ENCODE measurements around the gene HOOK2.
"Not testable (repeated sequence)": the region's sequence is repeated elsewhere in the genome, so short reads cannot be mapped to it uniquely, and the experiment has no call there.

Gene HOOK2

GRCh38 chr19:12751635-12752034 lies 23.7 kb downstream of the HOOK2 start, which contains the start of gene BEST2:
TSS of gene BEST2 (plus strand) at chr19:12751791. CDS start at chr19:12752593, 802 bp downstream.
- no peak for DNase-seq

DNA sequence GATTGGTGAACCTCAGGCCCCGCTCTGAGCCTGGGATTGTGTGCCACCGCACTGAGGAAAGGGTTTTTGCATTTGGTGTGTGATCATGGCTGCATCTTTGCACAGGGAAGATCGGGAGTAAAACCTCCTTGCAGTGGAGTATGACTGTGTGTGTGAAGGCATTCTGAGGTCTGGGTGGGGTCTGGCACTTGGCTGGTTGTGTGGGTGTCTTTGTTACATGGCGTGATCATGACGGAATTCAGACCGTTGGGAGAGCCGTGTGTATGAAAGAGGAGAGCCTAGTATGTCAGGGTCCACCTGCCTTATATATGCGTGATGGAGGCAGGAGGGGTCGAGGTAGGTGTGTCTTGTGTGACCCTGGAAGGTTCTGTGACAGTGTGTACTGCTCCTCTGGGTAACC lies 24.5 kb downstream of the HOOK2 start:
- DNase-seq, result no peak

GRCh38 chr19:12749938-12750521 lies 25.3 kb downstream of the HOOK2 start:
- no peak for DNase-seq

GRCh38 chr19:12748489-12748888 lies 26.9 kb downstream of the HOOK2 start:
- no peak for DNase-seq

- no peak for DNase-seq
Measured at GRCh38 chr19:12745166-12745897, 30.0 kb downstream of the HOOK2 start.

DNA sequence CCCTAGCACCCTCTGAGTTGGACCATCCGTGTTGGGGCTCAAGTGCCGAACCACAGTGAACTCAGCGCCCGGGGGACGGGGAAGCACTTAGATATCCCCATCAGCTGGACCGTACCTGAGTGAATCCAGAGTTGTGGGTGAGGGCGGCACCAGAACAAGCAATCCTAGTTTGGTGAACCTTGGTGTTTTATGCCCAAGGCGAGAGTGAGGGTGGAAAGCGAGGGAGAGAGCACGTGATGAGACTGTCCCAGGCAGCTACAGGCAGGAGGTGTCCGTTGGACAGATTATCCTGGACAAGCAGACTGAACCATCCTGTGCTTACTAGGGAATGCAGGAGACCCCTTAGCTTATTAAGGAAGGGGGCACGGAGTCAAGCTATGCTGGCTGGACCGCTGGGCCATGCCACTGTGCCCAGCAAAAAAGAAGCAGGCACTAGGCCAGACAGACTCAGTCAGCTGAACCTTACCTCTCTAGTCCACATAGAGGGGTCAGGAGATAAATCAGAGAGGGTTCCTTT lies 37.5 kb downstream of the HOOK2 start:
- DNase-seq, result no peak

GRCh38 chr19:12736995-12737834 lies 38.1 kb downstream of the HOOK2 start, which contains the start of gene GET3:
TSS of gene GET3 (plus strand) at chr19:12737497. CDS start at chr19:12737506, 9 bp downstream.
- peak; percentile 99 for DNase-seq

DNA sequence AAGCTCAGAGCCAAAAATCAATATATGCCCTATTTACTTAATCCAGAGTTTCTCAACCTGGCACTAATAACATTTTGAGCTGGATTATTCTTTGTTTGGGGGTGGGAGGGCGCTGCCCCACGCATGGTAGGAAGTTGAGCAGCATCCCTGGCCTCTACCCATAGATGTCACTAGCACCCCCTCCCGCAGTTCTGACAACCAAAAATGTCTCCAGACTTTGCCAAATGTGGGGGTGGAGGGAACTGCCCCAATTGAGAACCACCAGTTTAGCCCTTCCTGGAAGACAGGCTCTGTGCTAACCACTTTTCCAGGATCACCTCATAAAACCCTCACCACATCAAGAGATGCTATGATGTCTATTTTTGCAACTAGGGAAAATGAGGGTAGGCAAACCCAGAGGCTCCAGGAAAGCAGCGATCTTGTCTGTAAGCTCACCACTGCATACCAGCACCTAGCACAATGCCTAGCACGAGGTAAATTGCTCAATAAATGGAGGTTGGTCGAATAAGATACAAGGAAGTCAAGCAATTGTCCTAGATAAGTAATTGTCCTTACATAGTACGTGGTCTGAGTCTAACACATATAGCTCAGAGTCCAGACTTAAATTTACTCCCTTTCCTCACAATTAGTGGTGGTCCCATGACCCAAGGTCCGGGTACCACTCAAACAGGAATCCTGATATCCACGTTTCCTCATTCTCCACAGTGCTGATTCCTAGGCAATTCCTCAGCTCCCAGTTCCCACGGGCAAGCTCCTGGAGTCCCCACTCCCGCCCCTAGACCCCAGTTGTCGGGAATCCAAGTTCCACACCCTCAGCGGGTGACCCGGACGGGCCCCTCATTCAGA lies 41.8 kb downstream of the HOOK2 start:
- DNase-seq, result no peak

- DNase-seq, result no peak
Measured at GRCh38 chr19:12731337-12731736, 44.0 kb downstream of the HOOK2 start.

DNA sequence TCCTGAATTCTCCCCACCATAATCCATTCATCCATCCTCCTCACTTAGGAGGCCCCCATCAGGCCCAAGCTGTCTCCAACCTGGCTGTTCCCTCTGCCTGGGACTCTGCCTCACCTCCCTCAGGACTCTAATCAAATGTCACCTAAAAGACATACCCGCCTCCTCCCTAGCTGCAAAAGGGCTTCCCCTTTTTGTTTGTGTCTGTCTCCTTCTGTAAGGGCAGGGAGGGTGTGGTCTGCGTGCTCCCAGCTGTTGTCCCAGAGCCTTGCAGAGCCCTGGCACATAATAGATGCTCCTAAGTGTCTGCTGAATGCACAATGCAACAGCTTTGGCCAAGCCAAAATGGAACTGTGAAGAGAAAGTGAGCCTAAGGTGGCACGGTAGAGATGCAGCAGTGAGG lies 45.3 kb downstream of the HOOK2 start:
- DNase-seq, result no peak

GRCh38 chr19:12727745-12728433 lies 47.5 kb downstream of the HOOK2 start:
- no peak for DNase-seq

- no peak for DNase-seq
Measured at GRCh38 chr19:12726988-12727316, 48.4 kb downstream of the HOOK2 start.

DNA sequence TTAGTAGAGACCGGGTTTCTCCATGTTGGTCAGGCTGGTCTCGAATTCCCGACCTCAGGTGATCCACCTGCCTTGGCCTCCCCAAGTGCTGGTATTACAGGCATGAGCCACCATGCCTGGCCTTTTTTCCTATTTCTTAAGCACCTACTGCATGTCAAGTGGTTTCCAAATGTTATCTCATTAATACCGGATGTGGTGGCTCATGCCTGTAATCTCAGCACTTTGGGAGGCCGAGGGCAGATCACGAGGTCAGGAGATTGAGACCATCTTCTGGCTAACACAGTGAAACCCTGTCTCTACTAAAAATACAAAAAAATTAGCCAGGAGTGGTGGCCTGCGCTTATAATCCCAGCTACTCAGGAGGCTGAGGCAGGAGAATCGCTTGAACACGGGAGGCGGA lies 49.7 kb downstream of the HOOK2 start:
- DNase-seq, result not testable (repeated sequence)

DNA sequence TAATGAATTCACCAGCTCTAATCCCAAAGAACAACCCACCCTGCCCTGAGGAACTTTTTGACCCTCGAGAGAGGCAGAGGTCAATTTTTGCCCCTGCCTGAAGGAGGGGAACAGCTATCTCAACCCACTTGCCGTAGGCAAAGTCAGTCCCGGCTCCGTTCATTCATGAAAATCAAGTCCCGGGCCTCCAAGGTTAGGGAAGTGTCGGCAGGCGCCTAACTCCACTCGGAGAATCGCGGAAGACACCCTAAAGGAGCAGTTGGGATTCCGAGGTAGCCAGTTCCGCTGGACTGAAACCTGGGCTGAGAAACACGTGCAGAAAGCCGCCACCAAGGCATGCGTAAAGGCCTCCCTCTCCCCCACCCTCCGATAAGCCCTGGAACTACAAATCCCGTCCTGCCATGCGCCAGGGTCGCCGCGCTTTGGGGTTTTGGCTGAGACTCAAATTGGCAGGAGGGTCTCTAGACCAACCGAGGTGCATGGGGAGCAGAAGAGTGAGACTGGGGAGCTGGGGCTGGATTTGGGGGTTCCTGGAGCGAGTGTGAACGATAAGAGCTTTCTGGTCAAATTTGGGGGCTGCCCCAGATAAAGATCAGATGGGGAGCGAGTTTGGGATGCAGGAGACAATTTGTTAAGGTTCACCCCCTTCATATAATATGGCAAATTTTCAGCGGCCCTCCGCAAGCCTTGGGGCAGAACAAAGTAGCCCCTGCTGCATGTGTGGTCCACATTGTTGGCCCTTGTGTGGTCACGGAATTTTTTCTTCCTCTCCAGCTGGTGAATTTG lies 51.5 kb downstream of the HOOK2 start, which contains the start of gene TNPO2:
Gene TNPO2, minus strand, starts transcription at position 292 of the 786 bp plus-strand sequence. CDS start 2,955 bp downstream, outside the sequence.
- DNase-seq, result peak; percentile 65

GRCh38 chr19:12723381-12723640 lies 52.0 kb downstream of the HOOK2 start:
- DNase-seq, result peak; percentile 36

GRCh38 chr19:12722566-12723380 lies 52.6 kb downstream of the HOOK2 start:
- DNase-seq, result peak; percentile 94

DNA sequence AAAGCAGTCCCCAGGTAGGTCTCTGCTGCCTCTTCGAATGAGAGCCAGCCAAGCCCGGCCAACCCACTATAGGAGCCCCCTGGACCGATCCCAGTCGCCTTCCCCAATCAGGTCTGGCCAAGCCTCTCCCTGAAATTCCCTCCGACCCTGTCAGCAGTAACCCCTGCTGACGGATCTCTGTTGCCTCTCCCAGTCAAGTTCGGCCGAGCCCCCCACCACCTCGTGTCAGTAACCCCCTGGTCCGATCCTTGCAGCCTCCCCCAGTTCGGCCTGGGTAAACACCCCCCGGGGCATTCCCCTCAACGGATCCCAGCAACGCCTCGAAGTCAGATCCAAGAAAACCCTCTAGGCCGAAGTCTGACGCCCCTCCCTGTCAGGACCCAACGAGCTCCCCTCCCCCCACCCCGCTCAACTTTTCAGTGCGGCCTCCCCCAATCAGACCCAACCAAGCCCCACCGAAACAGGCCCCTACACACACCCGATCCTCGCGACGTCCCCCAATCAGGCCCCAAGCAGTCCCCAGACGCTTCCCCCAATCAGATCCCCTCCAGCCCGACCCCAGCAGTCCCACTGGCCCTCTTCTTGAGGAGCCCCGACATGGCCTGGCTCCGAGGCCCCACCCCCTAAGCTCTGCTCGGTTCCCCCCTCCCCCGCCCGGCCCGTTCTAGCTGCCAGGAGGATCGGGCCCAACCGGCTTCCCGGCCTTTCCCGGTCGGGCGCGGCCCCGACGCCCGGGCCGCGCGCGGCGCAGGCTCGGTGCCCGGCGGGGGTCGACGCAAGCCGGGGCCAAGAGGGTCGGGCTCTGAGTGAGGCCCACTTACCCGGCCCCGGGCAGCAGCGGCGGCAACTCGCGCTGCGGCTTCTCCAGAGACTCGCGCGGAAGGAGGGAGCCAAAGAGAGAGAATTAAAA lies 53.4 kb downstream of the HOOK2 start:
- DNase-seq, result peak; percentile 34

GRCh38 chr19:12720851-12721655 lies 54.3 kb downstream of the HOOK2 start:
- no peak for DNase-seq

All from NCI-H510A treated with DMSO at 0.1 percent for 48 hours (cell line).